Measurements from ENCODE around the gene ACAA1. TPM values are rescaled to one million over a fixed set of nuclear protein-coding genes. Genes with fewer than 3 reads are reported as not detected.

The ACAA1 gene
- total RNA-seq, 4 donors from 2014 or later = 123 to 278 (median 204) TPM

DNA sequence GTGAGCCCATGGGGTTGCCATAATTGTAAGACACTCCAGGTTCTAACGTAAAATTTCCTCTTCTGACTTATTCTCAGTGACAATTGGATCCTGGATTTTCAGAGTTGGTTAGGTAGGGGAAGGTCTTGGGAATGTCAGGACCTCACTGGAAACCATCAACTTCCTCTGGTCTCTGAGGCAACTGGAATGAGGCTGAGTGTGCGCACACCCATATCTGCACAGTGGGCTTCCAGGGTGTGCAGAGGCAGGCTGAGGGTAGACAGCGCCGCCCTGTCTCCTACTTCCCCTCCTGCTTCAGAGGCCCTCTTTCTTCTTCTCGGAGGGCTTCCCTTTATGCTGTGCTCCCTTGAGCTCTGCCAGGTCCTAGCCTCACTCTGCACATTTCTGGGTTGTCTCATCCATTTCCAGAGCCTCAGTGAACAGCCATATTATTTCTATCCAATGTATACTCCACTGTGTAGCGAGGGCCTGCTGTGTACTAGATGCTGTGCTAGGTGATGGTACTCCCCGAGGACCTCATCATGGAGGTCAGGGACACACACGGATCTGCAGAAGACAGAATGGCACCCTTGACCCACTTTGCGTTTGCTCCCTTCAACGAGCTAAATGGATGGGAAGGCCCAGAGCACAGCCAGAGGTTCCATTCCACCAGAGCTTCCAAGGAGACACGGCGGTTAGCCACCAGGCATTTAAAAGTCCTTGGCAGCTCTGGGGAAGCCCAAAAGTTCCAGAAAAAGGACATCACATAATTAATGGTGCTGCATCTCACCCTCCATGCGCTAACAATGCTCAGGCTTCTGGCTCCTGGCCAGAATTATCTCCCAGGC lies 18.3 kb downstream of the ACAA1 start:
- Histone ChIP-seq H3K4me3 (no peak overlapping the region), H3K4me1 (no peaks in the 10 kb centered on the region), H3K27ac (no peak overlapping the region), H3K36me3 (peaks cover 0 to 26% (median 12%) of the 10 kb centered on the region in 4 donors), H3K9me3 (no peaks in the 10 kb centered on the region), H3K27me3 (no peaks in the 10 kb centered on the region)
- 92 to 100% methylated on average over 1 to 13 of the region's 13 CpGs for WGBS, 2 donors (ENCODE audit: low coverage in 1 of 2)
- in situ Hi-C loops (cut with MboI; ENCODE audit: low pct_ligation_motif_present in 1 of 4, low pct_unique_long_range_greater_than_20kb in 1 of 4, low sequenced_read_pairs in 3 of 4) (loop anchor here in 1 of 4 donors (25.0 kb wide), 1 partner anchor 369 kb away; the partner anchor contains the start of gene EXOG), intact Hi-C loops (cut with DNase I; ENCODE audit: low total_unique reads) (no loop called here)
- no peak for DNase-seq
- TF ChIP-seq POLR2A (IDR thresholded peaks at IDR 0.05) = no peak
- TF ChIP-seq EP300 (IDR thresholded peaks at IDR 0.05; ENCODE audit: low read depth) = no peak
- TF ChIP-seq, protein P1, sequence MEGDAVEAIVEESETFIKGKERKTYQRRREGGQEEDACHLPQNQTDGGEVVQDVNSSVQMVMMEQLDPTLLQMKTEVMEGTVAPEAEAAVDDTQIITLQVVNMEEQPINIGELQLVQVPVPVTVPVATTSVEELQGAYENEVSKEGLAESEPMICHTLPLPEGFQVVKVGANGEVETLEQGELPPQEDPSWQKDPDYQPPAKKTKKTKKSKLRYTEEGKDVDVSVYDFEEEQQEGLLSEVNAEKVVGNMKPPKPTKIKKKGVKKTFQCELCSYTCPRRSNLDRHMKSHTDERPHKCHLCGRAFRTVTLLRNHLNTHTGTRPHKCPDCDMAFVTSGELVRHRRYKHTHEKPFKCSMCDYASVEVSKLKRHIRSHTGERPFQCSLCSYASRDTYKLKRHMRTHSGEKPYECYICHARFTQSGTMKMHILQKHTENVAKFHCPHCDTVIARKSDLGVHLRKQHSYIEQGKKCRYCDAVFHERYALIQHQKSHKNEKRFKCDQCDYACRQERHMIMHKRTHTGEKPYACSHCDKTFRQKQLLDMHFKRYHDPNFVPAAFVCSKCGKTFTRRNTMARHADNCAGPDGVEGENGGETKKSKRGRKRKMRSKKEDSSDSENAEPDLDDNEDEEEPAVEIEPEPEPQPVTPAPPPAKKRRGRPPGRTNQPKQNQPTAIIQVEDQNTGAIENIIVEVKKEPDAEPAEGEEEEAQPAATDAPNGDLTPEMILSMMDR (IDR thresholded peaks at IDR 0.05) = no peak

DNA sequence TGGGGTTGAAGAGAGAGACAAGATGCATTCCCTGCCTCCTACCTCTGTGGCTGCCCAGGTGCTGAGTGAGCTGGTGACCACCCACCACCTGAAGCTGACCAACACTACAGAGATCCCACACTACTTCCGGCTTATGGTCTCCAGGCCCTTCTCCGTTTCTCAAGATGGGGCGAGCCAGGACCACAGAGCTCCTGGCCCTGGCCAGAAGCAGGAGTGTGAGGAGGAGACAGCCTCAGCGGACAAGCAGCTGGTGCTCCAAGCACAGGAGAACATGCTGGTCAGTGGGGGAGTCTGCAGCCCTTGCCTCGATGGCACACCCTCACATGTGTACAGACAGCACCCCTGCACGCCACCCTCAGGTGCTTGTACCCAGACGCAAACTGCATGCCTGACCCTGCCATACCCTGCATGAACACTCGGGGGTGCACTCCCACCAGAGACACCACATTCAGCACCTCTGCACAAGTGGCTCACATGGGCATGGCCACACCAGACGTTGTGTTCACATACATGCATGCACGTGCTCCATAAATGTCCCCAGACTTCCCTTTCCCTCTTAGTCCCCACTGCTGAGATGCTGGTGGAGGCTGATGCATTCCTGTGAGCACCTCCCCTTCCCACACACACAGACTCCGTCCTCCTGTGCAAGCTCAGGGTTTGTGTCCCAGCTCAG lies 19.0 kb downstream of the ACAA1 start:
- TF ChIP-seq POLR2A (IDR thresholded peaks at IDR 0.05) (peak; percentile 19), EP300 (IDR thresholded peaks at IDR 0.05; ENCODE audit: low read depth) (no peak), POLR2AphosphoS5 (IDR thresholded peaks at IDR 0.05) (peak in 1 of 3 donors; percentile 49)
- TF ChIP-seq, protein P1 (IDR thresholded peaks at IDR 0.05) = peak; percentile 62 to 89 (median 75)

DNA sequence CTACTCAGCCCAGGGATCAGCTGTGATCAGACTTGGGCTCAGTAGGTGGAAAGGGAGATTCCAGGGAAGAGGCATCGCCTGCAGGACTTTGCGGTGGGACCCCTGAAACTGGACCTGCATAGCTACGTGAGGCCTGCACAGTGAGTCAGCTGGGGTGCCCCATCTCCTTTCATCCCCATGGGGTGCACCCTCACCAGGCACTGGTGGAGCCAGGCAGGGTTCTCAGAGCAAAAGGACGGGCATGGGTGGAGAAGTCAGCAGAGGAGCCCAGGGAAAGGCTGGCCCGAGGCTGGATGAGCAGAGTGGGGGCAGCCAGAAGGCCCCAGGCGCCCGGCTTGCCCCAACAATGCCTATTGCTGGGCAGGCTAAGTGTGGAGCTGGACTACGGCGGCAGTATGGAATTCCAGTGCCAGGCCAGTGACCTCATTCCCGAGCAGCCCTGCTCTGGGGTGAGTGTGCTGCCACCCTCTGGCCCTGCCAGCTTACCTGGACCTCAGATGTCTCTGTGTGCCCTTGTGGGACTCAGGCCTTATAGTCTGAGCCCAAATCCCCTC lies 19.7 kb downstream of the ACAA1 start:
- no peaks in the 10 kb centered on the region for H3K27me3 ChIP-seq
- no peak overlapping the region for H3K27ac ChIP-seq
- no peaks in the 10 kb centered on the region for H3K9me3 ChIP-seq
- TF ChIP-seq, protein P1 (IDR thresholded peaks at IDR 0.05) = no peak
- TF ChIP-seq EP300 (IDR thresholded peaks at IDR 0.05; ENCODE audit: low read depth) (no peak), POLR2A (IDR thresholded peaks at IDR 0.05) (no peak), POLR2AphosphoS5 (IDR thresholded peaks at IDR 0.05) (no peak)
- in situ Hi-C loops (cut with MboI; ENCODE audit: low pct_ligation_motif_present in 1 of 4, low pct_unique_long_range_greater_than_20kb in 1 of 4, low sequenced_read_pairs in 3 of 4) (loop anchor here in 1 of 4 donors (25.0 kb wide), 1 partner anchor 370 kb away; the partner anchor contains the start of gene EXOG), intact Hi-C loops (cut with DNase I; ENCODE audit: low total_unique reads) (no loop called here)
- 75% methylated on average over 10 of the region's 10 CpGs; no CpG with 5 or more reads in 1 of the 2 donors for WGBS, 2 donors (ENCODE audit: low coverage in 1 of 2)
- H3K4me1 ChIP-seq = no peaks in the 10 kb centered on the region
- H3K4me3 ChIP-seq = no peak overlapping the region
- peaks cover 0 to 14% (median 6%) of the 10 kb centered on the region in 4 donors for H3K36me3 ChIP-seq
- peak; percentile 26 for DNase-seq

More for the DNA sequence above, 19.0 kb downstream of the ACAA1 start:
- no peaks in the 10 kb centered on the region for H3K4me1 ChIP-seq
- no peak overlapping the region for H3K4me3 ChIP-seq
- 51% methylated on average over 10 of the region's 11 CpGs; no CpG with 5 or more reads in 1 of the 2 donors for WGBS, 2 donors (ENCODE audit: low coverage in 1 of 2)
- in situ Hi-C loops (cut with MboI; ENCODE audit: low pct_ligation_motif_present in 1 of 4, low pct_unique_long_range_greater_than_20kb in 1 of 4, low sequenced_read_pairs in 3 of 4) = loop anchor here in 1 of 4 donors (25.0 kb wide), 1 partner anchor 369 kb away; the partner anchor contains the start of gene EXOG
- DNase-seq = peak; percentile 76
- intact Hi-C loops (cut with DNase I; ENCODE audit: low total_unique reads) = no loop called here
- no peaks in the 10 kb centered on the region for H3K9me3 ChIP-seq
- H3K27me3 ChIP-seq = no peaks in the 10 kb centered on the region
- H3K27ac ChIP-seq = no peak overlapping the region
- peaks cover 0 to 21% (median 9%) of the 10 kb centered on the region in 4 donors for H3K36me3 ChIP-seq

Data from transverse colon (tissue), 4 donors.